Omental fat pad (tissue), 4 donors: Measurements from ENCODE around the gene LDLRAD3. TPM values are rescaled to one million over a fixed set of nuclear protein-coding genes. Genes with fewer than 3 reads are reported as not detected.

Experiments used
- ATAC-seq: fragments of 150-250 bp; one replicate; pipeline ENCODE4 v1.9.1; 2016; ENCODE audit warnings: mild to moderate bottlenecking, moderate library complexity; ENCODE audit not compliant: low FRiP score
- DNase-seq: peaks from one replicate; pipeline ENCODE4 v3.0.0-alpha.2; 2019; ENCODE audit warnings: low spot score
- CTCF ChIP-seq, 3 donors: fragments of 450-650 bp; IDR thresholded peaks; one replicate each; pipeline ENCODE4 v1.5.1; 2016 to 2017; ENCODE audit warnings: antibody characterized with exemption in 3 of 3, mild to moderate bottlenecking in 3 of 3, moderate library complexity in 2 of 3
- total RNA-seq, 4 donors: library from RNA; depleted of rRNA; stranded (reverse); fragments of >200 nt; gene quantifications; one replicate each; pipeline ENCODE4 v1.1.0, GENCODE V29; 2016

Gene LDLRAD3
- total RNA-seq, 4 donors from 2014 or later: 15.6 to 70.2 (median 25.7) TPM

- ATAC-seq (no peak), DNase-seq (no peak)
- no peak for TF ChIP-seq CTCF (IDR thresholded peaks at IDR 0.05)
Measured at GRCh38 chr11:36264973-36265344, 321.1 kb downstream of the LDLRAD3 start.

GRCh38 chr11:36265793-36266628 is 322.1 kb downstream of the LDLRAD3 start:
- ATAC-seq (peak; percentile 46), DNase-seq (peak; percentile 50)
- peak in 2 of 3 donors; percentile 28 to 32 for TF ChIP-seq CTCF (IDR thresholded peaks at IDR 0.05)

GRCh38 chr11:36266767-36267166 is 322.9 kb downstream of the LDLRAD3 start:
- DNase-seq (no peak), ATAC-seq (no peak)
- no peak for TF ChIP-seq CTCF (IDR thresholded peaks at IDR 0.05)

GRCh38 chr11:36268337-36268985 is 324.6 kb downstream of the LDLRAD3 start:
- no peak for DNase-seq
- TF ChIP-seq CTCF (IDR thresholded peaks at IDR 0.05): no peak
- no peak for ATAC-seq

GRCh38 chr11:36270701-36271100 is 326.8 kb downstream of the LDLRAD3 start:
- ATAC-seq: no peak
- TF ChIP-seq CTCF (IDR thresholded peaks at IDR 0.05): no peak
- DNase-seq: no peak

- DNase-seq: no peak
- no peak for ATAC-seq
- no peak for TF ChIP-seq CTCF (IDR thresholded peaks at IDR 0.05)
Measured at GRCh38 chr11:36271794-36272407, 328.0 kb downstream of the LDLRAD3 start.
